Endothelial cell (in vitro differentiated cells): Measurements from ENCODE around the gene STK32C. TPM values are rescaled to one million over a fixed set of nuclear protein-coding genes. Genes with fewer than 3 reads are reported as not detected.

ENCODE experiments used
- DNase-seq: peaks from one replicate; pipeline ENCODE4 v3.0.0; 2021; ENCODE audit warnings: low spot score
- H3K27ac Mint-ChIP-seq: one replicate; pipeline ENCODE4 v1.8.0; 2021; ENCODE audit warnings: mixed read lengths, inconsistent platforms; ENCODE audit not compliant: unreplicated experiment
- H3K27me3 Mint-ChIP-seq: one replicate; pipeline ENCODE4 v1.8.0; 2021; ENCODE audit warnings: mild to moderate bottlenecking, moderate library complexity, mixed read lengths, inconsistent platforms; ENCODE audit not compliant: unreplicated experiment
- H3K36me3 Mint-ChIP-seq: one replicate; pipeline ENCODE4 v1.8.0; 2021; ENCODE audit warnings: mild to moderate bottlenecking, low read depth, mixed read lengths, inconsistent platforms; ENCODE audit not compliant: unreplicated experiment
- H3K4me1 Mint-ChIP-seq: one replicate; pipeline ENCODE4 v1.8.0; 2021; ENCODE audit warnings: mild to moderate bottlenecking, mixed read lengths, inconsistent platforms; ENCODE audit not compliant: unreplicated experiment
- H3K4me3 Mint-ChIP-seq: one replicate; pipeline ENCODE4 v1.8.0; 2021; ENCODE audit warnings: mild to moderate bottlenecking, mixed read lengths, inconsistent platforms; ENCODE audit not compliant: unreplicated experiment
- H3K9me3 Mint-ChIP-seq: one replicate; pipeline ENCODE4 v1.8.0; 2021; ENCODE audit warnings: mixed read lengths, inconsistent platforms; ENCODE audit not compliant: unreplicated experiment
- CTCF ChIP-seq: fragments of 200-600 bp; sonication (generic); IDR thresholded peaks from one replicate; pipeline ENCODE4 v1.5.0; 2021; ENCODE audit warnings: antibody characterized with exemption; ENCODE audit not compliant: unreplicated experiment
- total RNA-seq: library from RNA; stranded (reverse); fragmentation: NEBNext Ultra II Directional; extraction: Animal tissue kit (Norgen Biotek cat#: 25700); gene quantifications from one replicate; pipeline ENCODE4 v1.2.1, GENCODE V29; 2021; ENCODE audit not compliant: unreplicated experiment

The STK32C gene
- total RNA-seq, 1 donor from 2014 or later: 12.6 TPM

- Mint-ChIP-seq H3K27me3 (peaks cover 7% of the 10 kb centered on the region), H3K4me3 (no peak overlapping the region), H3K4me1 (peaks cover 9% of the 10 kb centered on the region), H3K27ac (no peak overlapping the region), H3K9me3 (no peaks in the 10 kb centered on the region), H3K36me3 (no peaks in the 10 kb centered on the region)
- no peak for TF ChIP-seq CTCF
- no peak for DNase-seq
These were observed 142.9 kb downstream of the STK32C start for GRCh38 chr10:132164761-132165278.

- Mint-ChIP-seq H3K4me3 (peak overlapping the region; percentile 57), H3K36me3 (no peaks in the 10 kb centered on the region), H3K27ac (no peak overlapping the region), H3K27me3 (peaks cover 7% of the 10 kb centered on the region), H3K9me3 (no peaks in the 10 kb centered on the region), H3K4me1 (peaks cover 9% of the 10 kb centered on the region)
- no peak for DNase-seq
- TF ChIP-seq CTCF: peak; percentile 56
These were observed 143.8 kb downstream of the STK32C start for GRCh38 chr10:132163826-132164515.

GRCh38 chr10:132163278-132163765 is 144.4 kb downstream of the STK32C start:
- peak; percentile 59 for DNase-seq
- Mint-ChIP-seq H3K27me3 (peaks cover 9% of the 10 kb centered on the region), H3K36me3 (no peaks in the 10 kb centered on the region), H3K9me3 (no peaks in the 10 kb centered on the region), H3K4me1 (peaks cover 9% of the 10 kb centered on the region), H3K4me3 (no peak overlapping the region), H3K27ac (no peak overlapping the region)
- TF ChIP-seq CTCF: peak; percentile 92

- DNase-seq: no peak
- no peak overlapping the region for H3K27ac Mint-ChIP-seq
- no peak for TF ChIP-seq CTCF
- peaks cover 9% of the 10 kb centered on the region for H3K4me1 Mint-ChIP-seq
- H3K9me3 Mint-ChIP-seq: no peaks in the 10 kb centered on the region
- H3K4me3 Mint-ChIP-seq: no peak overlapping the region
- no peaks in the 10 kb centered on the region for H3K36me3 Mint-ChIP-seq
- H3K27me3 Mint-ChIP-seq: peaks cover 13% of the 10 kb centered on the region
These were observed 145.0 kb downstream of the STK32C start for GRCh38 chr10:132162590-132163277.
